T-helper 17 cell (primary cell): ENCODE measurements around the gene MAP3K10. TPM values are rescaled to one million over a fixed set of nuclear protein-coding genes. Genes with fewer than 3 reads are reported as not detected.

ENCODE experiments used
- ATAC-seq: fragments of 150-1000 bp; cut with Tn5 transposase; 2 replicates; pipeline ENCODE4 v1.10.0; 2021; ENCODE audit warnings: mild to moderate bottlenecking, moderate library complexity
- DNase-seq, 3 donors: peaks; one replicate each; pipeline versions ENCODE4 v3.0.0 to v3.0.0-alpha.2; 2020 to 2021
- H3K9me3 ChIP-seq: one replicate; pipeline ENCODE4 v1.7.0; 2013; ENCODE audit warnings: low read length, mild to moderate bottlenecking; ENCODE audit not compliant: control insufficient read depth, poor library complexity, severe bottlenecking
- H3K27ac Mint-ChIP-seq: one replicate; pipeline ENCODE4 v1.8.0; 2022; ENCODE audit warnings: mild to moderate bottlenecking, moderate library complexity, mixed read lengths
- H3K27me3 Mint-ChIP-seq: one replicate; pipeline ENCODE4 v1.8.0; 2022; ENCODE audit warnings: mixed read lengths
- H3K36me3 Mint-ChIP-seq: one replicate; pipeline ENCODE4 v1.8.0; 2022; ENCODE audit warnings: low read depth, mixed read lengths
- H3K4me1 Mint-ChIP-seq: one replicate; pipeline ENCODE4 v1.8.0; 2022; ENCODE audit warnings: mild to moderate bottlenecking, mixed read lengths
- H3K4me3 Mint-ChIP-seq: one replicate; pipeline ENCODE4 v1.8.0; 2022; ENCODE audit warnings: mild to moderate bottlenecking, moderate library complexity, mixed read lengths
- total RNA-seq, 4 donors: library from RNA in 2 of 4; stranded (reverse) in 2 of 4; gene quantifications; one replicate each; pipeline ENCODE4 v1.2.3 and lab custom pipeline; 2022 to 2026

Gene MAP3K10
- total RNA-seq, 2 donors from 2014 or later = 20.7 to 28.5 TPM

- Mint-ChIP-seq H3K27ac (no peak overlapping the region), H3K4me1 (peaks cover 8% of the 10 kb centered on the region), H3K27me3 (no peaks in the 10 kb centered on the region), H3K36me3 (peaks cover 3% of the 10 kb centered on the region), H3K4me3 (no peak overlapping the region)
- DNase-seq (no peak), ATAC-seq (no peak)
- H3K9me3 ChIP-seq = no peaks in the 10 kb centered on the region
Observed at GRCh38 chr19:40235238-40236025, 44.2 kb downstream of the MAP3K10 start.

- peaks cover 8% of the 10 kb centered on the region for H3K4me1 Mint-ChIP-seq
- no peak for DNase-seq
- no peaks in the 10 kb centered on the region for H3K9me3 ChIP-seq
- H3K27me3 Mint-ChIP-seq = no peaks in the 10 kb centered on the region
- H3K27ac Mint-ChIP-seq = no peak overlapping the region
- H3K4me3 Mint-ChIP-seq = no peak overlapping the region
- H3K36me3 Mint-ChIP-seq = peaks cover 3% of the 10 kb centered on the region
- no peak for ATAC-seq
Observed at GRCh38 chr19:40236026-40236355, 44.8 kb downstream of the MAP3K10 start.

- H3K36me3 Mint-ChIP-seq = peaks cover 3% of the 10 kb centered on the region
Observed at GRCh38 chr19:40236366-40236765, 45.1 kb downstream of the MAP3K10 start.

GRCh38 chr19:40237791-40238190 lies 46.6 kb downstream of the MAP3K10 start:
- peaks cover 5% of the 10 kb centered on the region for H3K36me3 Mint-ChIP-seq
- H3K9me3 ChIP-seq = no peaks in the 10 kb centered on the region
- peak overlapping the region; percentile 16 for H3K27ac Mint-ChIP-seq
- DNase-seq (no peak), ATAC-seq (no peak)
- H3K27me3 Mint-ChIP-seq = no peaks in the 10 kb centered on the region
- peak overlapping the region; percentile 41 for H3K4me3 Mint-ChIP-seq
- peaks cover 10% of the 10 kb centered on the region for H3K4me1 Mint-ChIP-seq

More at GRCh38 chr19:40236366-40236765, 45.1 kb downstream of the MAP3K10 start:
- ATAC-seq (no peak), DNase-seq (no peak)
- no peaks in the 10 kb centered on the region for H3K9me3 ChIP-seq
- no peak overlapping the region for H3K4me3 Mint-ChIP-seq
- H3K27me3 Mint-ChIP-seq = no peaks in the 10 kb centered on the region
- peaks cover 8% of the 10 kb centered on the region for H3K4me1 Mint-ChIP-seq
- no peak overlapping the region for H3K27ac Mint-ChIP-seq

GRCh38 chr19:40238775-40239174 lies 47.5 kb downstream of the MAP3K10 start:
- H3K4me3 Mint-ChIP-seq = no peak overlapping the region
- ATAC-seq (no peak), DNase-seq (no peak)
- H3K4me1 Mint-ChIP-seq = peaks cover 10% of the 10 kb centered on the region
- H3K27ac Mint-ChIP-seq = peak overlapping the region; percentile 16
- no peaks in the 10 kb centered on the region for H3K9me3 ChIP-seq
- H3K36me3 Mint-ChIP-seq = peaks cover 5% of the 10 kb centered on the region
- H3K27me3 Mint-ChIP-seq = no peaks in the 10 kb centered on the region

- Mint-ChIP-seq H3K4me1 (peaks cover 6% of the 10 kb centered on the region), H3K27me3 (no peaks in the 10 kb centered on the region), H3K36me3 (peaks cover 5% of the 10 kb centered on the region), H3K27ac (no peak overlapping the region), H3K4me3 (no peak overlapping the region)
- no peaks in the 10 kb centered on the region for H3K9me3 ChIP-seq
- ATAC-seq (no peak), DNase-seq (no peak)
Observed at GRCh38 chr19:40239415-40240226, 48.4 kb downstream of the MAP3K10 start.

GRCh38 chr19:40240332-40240731 lies 49.1 kb downstream of the MAP3K10 start:
- no peak overlapping the region for H3K27ac Mint-ChIP-seq
- peaks cover 5% of the 10 kb centered on the region for H3K36me3 Mint-ChIP-seq
- ATAC-seq (no peak), DNase-seq (no peak)
- H3K4me1 Mint-ChIP-seq = peaks cover 10% of the 10 kb centered on the region
- no peaks in the 10 kb centered on the region for H3K27me3 Mint-ChIP-seq
- H3K4me3 Mint-ChIP-seq = no peak overlapping the region
- H3K9me3 ChIP-seq = no peaks in the 10 kb centered on the region

- H3K9me3 ChIP-seq = no peaks in the 10 kb centered on the region
- no peak for ATAC-seq
- Mint-ChIP-seq H3K4me3 (no peak overlapping the region), H3K36me3 (peaks cover 5% of the 10 kb centered on the region), H3K4me1 (peaks cover 10% of the 10 kb centered on the region), H3K27me3 (no peaks in the 10 kb centered on the region), H3K27ac (no peak overlapping the region)
- no peak for DNase-seq
Observed at GRCh38 chr19:40241125-40241808, 50.0 kb downstream of the MAP3K10 start.

- Mint-ChIP-seq H3K27me3 (no peaks in the 10 kb centered on the region), H3K4me1 (peaks cover 13% of the 10 kb centered on the region), H3K36me3 (peaks cover 5% of the 10 kb centered on the region), H3K4me3 (no peak overlapping the region), H3K27ac (no peak overlapping the region)
- no peak for ATAC-seq
- no peak for DNase-seq
- H3K9me3 ChIP-seq = no peaks in the 10 kb centered on the region
Observed at GRCh38 chr19:40241809-40242384, 50.7 kb downstream of the MAP3K10 start.

GRCh38 chr19:40242480-40242879 lies 51.3 kb downstream of the MAP3K10 start:
- H3K27me3 Mint-ChIP-seq = no peaks in the 10 kb centered on the region
- ATAC-seq (no peak), DNase-seq (no peak)
- peaks cover 5% of the 10 kb centered on the region for H3K36me3 Mint-ChIP-seq
- peak overlapping the region; percentile 9 for H3K27ac Mint-ChIP-seq
- no peaks in the 10 kb centered on the region for H3K9me3 ChIP-seq
- H3K4me1 Mint-ChIP-seq = peaks cover 13% of the 10 kb centered on the region
- H3K4me3 Mint-ChIP-seq = no peak overlapping the region

- no peak for ATAC-seq
- peak overlapping the region; percentile 9 for H3K27ac Mint-ChIP-seq
Observed at GRCh38 chr19:40243181-40243580, 52.0 kb downstream of the MAP3K10 start.

GRCh38 chr19:40244579-40245317 lies 53.5 kb downstream of the MAP3K10 start:
- peaks cover 3% of the 10 kb centered on the region for H3K36me3 Mint-ChIP-seq
- ATAC-seq = no peak
- peaks cover 17% of the 10 kb centered on the region for H3K4me1 Mint-ChIP-seq

More at GRCh38 chr19:40243181-40243580, 52.0 kb downstream of the MAP3K10 start:
- H3K9me3 ChIP-seq = no peaks in the 10 kb centered on the region
- no peak for DNase-seq
- no peaks in the 10 kb centered on the region for H3K27me3 Mint-ChIP-seq
- H3K4me1 Mint-ChIP-seq = peaks cover 12% of the 10 kb centered on the region
- H3K4me3 Mint-ChIP-seq = no peak overlapping the region
- H3K36me3 Mint-ChIP-seq = peaks cover 3% of the 10 kb centered on the region

More at GRCh38 chr19:40244579-40245317, 53.5 kb downstream of the MAP3K10 start:
- no peak overlapping the region for H3K27ac Mint-ChIP-seq
- no peaks in the 10 kb centered on the region for H3K27me3 Mint-ChIP-seq
- DNase-seq = no peak
- no peaks in the 10 kb centered on the region for H3K9me3 ChIP-seq
- peak overlapping the region; percentile 12 for H3K4me3 Mint-ChIP-seq
